ENCODE results near the gene GTF2H4.

GTF2H4 gene

GRCh38 chr6:30954631-30955366 lies 46.8 kb downstream of the GTF2H4 start:
- peak overlapping the region; percentile 22 for H3K4me3 ChIP-seq
- H3K36me3 ChIP-seq (replicated peaks): no peaks in the 10 kb centered on the region
- H3K9me3 ChIP-seq: no peaks in the 10 kb centered on the region
- 0 out of 2 replicates have a peak, but pooled peaks cover 2% of the 10 kb centered on the region for H3K27me3 ChIP-seq (ENCODE audit: low read depth)
- DNase-seq (ENCODE audit: low spot score in 2 of 2): no peak
- in situ Hi-C loops (cut with MboI; ENCODE audit: low sequenced_read_pairs): no loop called here
- peaks cover 9% of the 10 kb centered on the region for H3K4me1 ChIP-seq

DNA sequence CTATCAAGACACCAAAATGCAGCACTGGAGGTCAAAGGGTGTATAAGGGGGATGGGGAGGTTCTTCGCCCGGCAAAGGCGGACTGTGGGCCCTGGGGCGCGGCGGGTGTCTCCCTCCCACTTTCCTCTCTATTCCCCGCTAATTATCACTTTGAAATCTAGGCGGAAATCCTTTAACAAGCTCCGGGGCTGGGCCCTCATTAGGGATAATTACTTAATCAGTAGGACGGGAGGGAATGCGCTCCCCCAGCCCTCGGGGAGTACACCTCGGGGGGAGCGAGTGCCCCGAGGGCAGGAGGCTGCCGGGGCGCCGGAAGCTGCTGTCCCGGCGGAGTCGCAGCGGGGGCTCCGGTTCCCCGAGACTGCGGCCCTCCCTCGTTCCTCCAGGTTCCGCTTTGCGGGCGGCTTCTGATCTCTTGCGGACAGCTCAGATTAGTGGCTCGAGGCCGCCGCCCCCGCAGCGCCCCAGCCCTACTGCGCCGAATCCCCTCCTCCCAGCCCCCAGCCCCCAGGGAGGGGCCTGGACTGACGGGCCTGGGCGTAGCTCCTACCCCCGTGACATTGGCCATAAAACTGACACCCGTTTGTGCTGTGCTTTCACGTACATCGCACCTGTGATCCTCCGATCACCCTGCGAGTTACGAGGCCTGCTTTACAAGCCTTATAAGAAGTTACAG lies 47.5 kb downstream of the GTF2H4 start:
- no peaks in the 10 kb centered on the region for H3K36me3 ChIP-seq (replicated peaks)
- peak overlapping the region; percentile 22 for H3K4me3 ChIP-seq
- H3K27me3 ChIP-seq (ENCODE audit: low read depth): 0 out of 2 replicates have a peak, but pooled peaks cover 2% of the 10 kb centered on the region
- DNase-seq (ENCODE audit: low spot score in 2 of 2): peak in 1 of 2 experiments; percentile 72
- no peaks in the 10 kb centered on the region for H3K9me3 ChIP-seq
- H3K4me1 ChIP-seq: peaks cover 9% of the 10 kb centered on the region
- in situ Hi-C loops (cut with MboI; ENCODE audit: low sequenced_read_pairs): no loop called here

DNA sequence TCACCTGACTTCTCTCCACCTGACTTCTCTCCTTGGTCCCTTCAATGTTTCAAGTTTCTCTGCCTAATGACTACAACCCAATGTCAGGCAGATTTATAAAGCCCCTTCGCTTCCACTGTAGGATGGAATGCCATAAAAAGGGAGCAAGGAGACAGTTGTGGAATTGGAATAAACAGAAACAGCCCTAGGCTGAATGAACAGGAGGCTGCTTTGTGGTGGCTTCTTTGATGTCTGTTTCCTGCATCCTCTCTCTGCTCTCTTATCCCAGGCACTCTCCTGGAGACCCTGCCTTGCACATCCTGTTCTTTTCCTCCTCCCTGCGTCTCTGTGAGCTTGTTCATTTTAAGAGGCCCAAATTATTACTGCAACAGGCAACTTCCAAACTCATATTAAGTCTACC lies 49.7 kb downstream of the GTF2H4 start:
- Histone ChIP-seq H3K36me3 (replicated peaks) (no peaks in the 10 kb centered on the region), H3K27me3 (ENCODE audit: low read depth) (0 out of 2 replicates have a peak, but pooled peaks cover 2% of the 10 kb centered on the region), H3K4me1 (peaks cover 9% of the 10 kb centered on the region), H3K9me3 (no peaks in the 10 kb centered on the region), H3K4me3 (no peak overlapping the region)
- DNase-seq (ENCODE audit: low spot score in 2 of 2): no peak
- in situ Hi-C loops (cut with MboI; ENCODE audit: low sequenced_read_pairs): no loop called here

GRCh38 chr6:30960907-30961673 lies 53.1 kb downstream of the GTF2H4 start:
- no peak for DNase-seq (ENCODE audit: low spot score in 2 of 2)
- in situ Hi-C loops (cut with MboI; ENCODE audit: low sequenced_read_pairs): no loop called here
- no peaks in the 10 kb centered on the region for H3K36me3 ChIP-seq (replicated peaks)
- H3K9me3 ChIP-seq: no peaks in the 10 kb centered on the region
- H3K4me1 ChIP-seq: peaks cover under 1% of the 10 kb centered on the region; the same call in 1 of the 2 replicates
- no peak overlapping the region for H3K4me3 ChIP-seq
- 0 out of 2 replicates have a peak, but pooled peaks cover 2% of the 10 kb centered on the region for H3K27me3 ChIP-seq (ENCODE audit: low read depth)

DNA sequence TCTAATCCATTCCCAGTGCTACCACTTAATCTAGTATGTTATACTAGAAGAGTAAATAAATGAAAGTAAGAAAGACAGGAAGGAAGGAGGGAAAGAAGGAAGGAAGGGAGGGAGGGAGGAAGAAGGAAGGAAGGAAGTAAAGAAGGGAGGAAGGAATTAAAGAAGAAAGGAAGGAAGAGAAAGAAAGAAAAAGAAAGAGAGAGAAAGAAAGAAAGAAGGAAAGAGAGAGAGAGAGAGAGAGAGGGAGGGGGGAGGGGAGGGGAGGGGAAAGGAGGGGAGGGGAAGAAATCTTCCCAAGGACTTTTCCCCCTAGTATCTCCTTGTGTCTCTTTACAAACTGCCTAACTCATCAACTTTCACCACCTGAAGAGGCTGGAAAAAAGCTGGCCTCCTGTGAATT lies 54.7 kb downstream of the GTF2H4 start:
- H3K36me3 ChIP-seq (replicated peaks): no peaks in the 10 kb centered on the region
- in situ Hi-C loops (cut with MboI; ENCODE audit: low sequenced_read_pairs): no loop called here
- 0 out of 2 replicates have a peak, but pooled peaks cover 2% of the 10 kb centered on the region for H3K27me3 ChIP-seq (ENCODE audit: low read depth)
- no peaks in the 10 kb centered on the region for H3K9me3 ChIP-seq
- no peak overlapping the region for H3K4me3 ChIP-seq
- no peak for DNase-seq (ENCODE audit: low spot score in 2 of 2)
- no peaks in the 10 kb centered on the region for H3K4me1 ChIP-seq

DNA sequence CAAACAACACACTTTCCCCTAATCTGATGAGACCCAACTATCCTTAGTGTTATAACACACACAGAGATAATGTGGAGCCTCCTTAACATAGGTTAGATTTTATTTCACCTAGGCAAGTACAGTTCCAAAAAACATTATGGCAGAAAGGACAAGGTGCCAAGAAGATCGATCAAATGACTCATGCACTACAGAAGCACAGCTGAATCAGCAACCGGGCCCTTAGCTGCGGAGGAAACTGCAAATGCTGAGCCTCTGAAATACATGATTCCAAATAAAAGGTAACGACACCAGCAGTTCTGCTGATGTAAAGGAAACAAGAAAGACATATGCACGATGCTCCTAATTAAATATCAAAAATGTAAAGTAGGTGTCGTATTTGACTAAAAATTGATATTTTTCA lies 55.6 kb downstream of the GTF2H4 start:
- DNase-seq (ENCODE audit: low spot score in 2 of 2): no peak
- Histone ChIP-seq H3K9me3 (no peaks in the 10 kb centered on the region), H3K27me3 (ENCODE audit: low read depth) (0 out of 2 replicates have a peak, but pooled peaks cover 2% of the 10 kb centered on the region), H3K4me3 (no peak overlapping the region), H3K36me3 (replicated peaks) (no peaks in the 10 kb centered on the region), H3K4me1 (no peaks in the 10 kb centered on the region)
- in situ Hi-C loops (cut with MboI; ENCODE audit: low sequenced_read_pairs): no loop called here

Measured in HAP-1 (cell line).